Measurements from ENCODE around the gene RGMB. TPM values are rescaled to one million over a fixed set of nuclear protein-coding genes. Genes with fewer than 3 reads are reported as not detected.

Gene RGMB
- total RNA-seq, 1 donor from 2014 or later, result 0.39 TPM

DNA sequence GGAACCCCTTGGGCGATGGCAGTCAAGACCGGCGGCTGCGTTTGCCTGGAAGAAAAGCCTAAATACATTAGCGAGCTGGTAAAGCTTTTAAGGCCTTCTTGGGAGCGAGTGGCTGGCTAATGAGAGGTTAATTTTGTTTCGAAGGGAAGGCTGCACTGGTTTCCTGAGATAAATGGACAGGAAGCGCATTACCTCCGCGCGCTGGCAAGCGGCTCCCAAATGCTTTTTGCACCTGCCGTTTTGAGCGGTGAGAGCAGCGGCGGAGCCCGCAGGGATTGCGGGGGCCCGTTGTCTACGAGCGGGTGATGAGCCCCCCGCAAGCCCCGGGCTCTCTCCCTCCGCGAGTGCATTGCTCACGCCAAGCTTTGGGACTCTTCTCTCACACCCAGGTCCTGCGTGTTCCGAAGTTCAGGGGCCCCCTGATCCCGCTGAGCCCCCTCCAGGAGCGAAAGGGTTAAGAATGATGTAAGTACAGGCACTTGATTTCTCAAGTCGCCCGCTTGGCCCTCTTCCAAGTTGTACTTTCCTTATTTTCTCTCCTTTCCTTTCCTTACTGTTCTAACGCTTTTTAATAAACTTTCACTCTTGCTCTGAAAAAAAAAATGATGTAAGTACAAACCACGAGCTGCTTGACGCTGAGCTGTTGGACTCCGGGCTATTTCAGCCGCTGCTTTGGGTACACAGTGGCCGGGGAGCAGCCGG is 3.1 kb upstream of the RGMB start:
- DNase-seq (ENCODE audit: low spot score), result peak; percentile 4
- H3K27me3 Mint-ChIP-seq (ENCODE audit: insufficient read depth), result peaks cover 79% of the 10 kb centered on the region
- peaks cover 56% of the 10 kb centered on the region for H3K4me1 Mint-ChIP-seq (ENCODE audit: low read depth)
- intact Hi-C loops (cut with micrococcal nuclease), result loop anchor here (5.0 to 10.0 kb wide), 2 partner anchors 264 to 538 kb away; no protein-coding TSS in a partner anchor
- H3K4me3 Mint-ChIP-seq, result peak overlapping the region; percentile 87
- H3K27ac Mint-ChIP-seq, result no peak overlapping the region
- H3K9me3 Mint-ChIP-seq, result no peaks in the 10 kb centered on the region
- no peaks in the 10 kb centered on the region for H3K36me3 Mint-ChIP-seq (ENCODE audit: low read depth)

DNA sequence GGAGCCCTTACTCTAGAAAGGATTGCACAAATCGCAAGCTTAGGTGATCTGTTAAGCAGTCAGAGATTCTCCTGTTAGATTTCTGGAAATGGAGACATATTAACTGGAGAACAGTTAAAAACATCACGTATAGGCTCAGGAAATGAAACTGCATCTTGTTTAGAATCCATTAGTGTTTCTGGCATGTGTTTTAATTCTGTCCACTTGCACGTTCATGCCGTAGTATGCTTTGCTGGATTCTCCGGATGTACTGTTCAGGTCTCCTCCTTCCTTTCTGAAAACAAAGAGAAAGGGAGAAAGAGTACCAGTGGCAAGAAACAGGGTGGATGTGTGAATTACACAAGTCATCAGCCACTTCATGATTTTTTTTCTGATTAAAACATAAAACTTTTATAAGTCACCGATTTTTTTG is 2.5 kb upstream of the RGMB start:
- peaks cover 82% of the 10 kb centered on the region for H3K27me3 Mint-ChIP-seq (ENCODE audit: insufficient read depth)
- intact Hi-C loops (cut with micrococcal nuclease), result loop anchor here (5.0 to 10.0 kb wide), 2 partner anchors 264 to 539 kb away; no protein-coding TSS in a partner anchor
- peak overlapping the region; percentile 87 for H3K4me3 Mint-ChIP-seq
- no peaks in the 10 kb centered on the region for H3K9me3 Mint-ChIP-seq
- no peak for DNase-seq (ENCODE audit: low spot score)
- H3K27ac Mint-ChIP-seq, result no peak overlapping the region
- peaks cover 56% of the 10 kb centered on the region for H3K4me1 Mint-ChIP-seq (ENCODE audit: low read depth)
- no peaks in the 10 kb centered on the region for H3K36me3 Mint-ChIP-seq (ENCODE audit: low read depth)

DNA sequence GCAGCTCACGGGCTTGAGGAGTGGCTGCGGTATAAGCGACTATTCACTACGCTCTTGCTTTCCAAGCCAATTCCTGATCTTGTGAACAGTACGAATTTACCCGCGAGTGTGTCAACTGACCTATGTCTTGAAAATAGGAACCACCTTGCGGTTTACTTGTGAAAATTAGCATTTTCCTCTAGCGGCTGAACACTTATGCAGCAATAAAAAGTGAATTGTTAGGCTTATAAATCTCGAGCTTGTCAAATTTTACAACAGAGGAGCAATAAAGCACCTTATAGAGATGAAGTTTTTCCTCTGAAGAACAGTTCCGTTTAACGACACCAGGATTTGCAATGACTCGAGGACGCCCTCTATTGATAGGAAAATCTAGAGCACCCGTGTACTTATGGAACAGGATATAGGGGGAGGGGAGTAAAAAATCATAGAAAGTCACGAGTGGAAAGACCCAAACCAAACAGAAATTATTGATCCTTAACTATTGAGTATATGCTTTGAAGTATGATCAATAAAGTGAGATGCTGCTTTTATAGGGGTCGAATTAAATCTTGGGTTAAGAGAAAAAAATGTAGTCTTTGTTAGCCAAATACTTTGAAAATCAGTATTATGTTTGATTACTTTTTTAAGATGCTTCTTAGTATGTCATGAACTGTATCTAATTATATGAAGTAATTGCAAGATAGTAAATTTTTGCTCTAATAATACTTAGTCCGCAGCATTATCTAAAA is 1.9 kb upstream of the RGMB start:
- H3K27me3 Mint-ChIP-seq (ENCODE audit: insufficient read depth), result peaks cover 83% of the 10 kb centered on the region
- intact Hi-C loops (cut with micrococcal nuclease), result loop anchor here (5.0 to 10.0 kb wide), 2 partner anchors 263 to 539 kb away; no protein-coding TSS in a partner anchor

DNA sequence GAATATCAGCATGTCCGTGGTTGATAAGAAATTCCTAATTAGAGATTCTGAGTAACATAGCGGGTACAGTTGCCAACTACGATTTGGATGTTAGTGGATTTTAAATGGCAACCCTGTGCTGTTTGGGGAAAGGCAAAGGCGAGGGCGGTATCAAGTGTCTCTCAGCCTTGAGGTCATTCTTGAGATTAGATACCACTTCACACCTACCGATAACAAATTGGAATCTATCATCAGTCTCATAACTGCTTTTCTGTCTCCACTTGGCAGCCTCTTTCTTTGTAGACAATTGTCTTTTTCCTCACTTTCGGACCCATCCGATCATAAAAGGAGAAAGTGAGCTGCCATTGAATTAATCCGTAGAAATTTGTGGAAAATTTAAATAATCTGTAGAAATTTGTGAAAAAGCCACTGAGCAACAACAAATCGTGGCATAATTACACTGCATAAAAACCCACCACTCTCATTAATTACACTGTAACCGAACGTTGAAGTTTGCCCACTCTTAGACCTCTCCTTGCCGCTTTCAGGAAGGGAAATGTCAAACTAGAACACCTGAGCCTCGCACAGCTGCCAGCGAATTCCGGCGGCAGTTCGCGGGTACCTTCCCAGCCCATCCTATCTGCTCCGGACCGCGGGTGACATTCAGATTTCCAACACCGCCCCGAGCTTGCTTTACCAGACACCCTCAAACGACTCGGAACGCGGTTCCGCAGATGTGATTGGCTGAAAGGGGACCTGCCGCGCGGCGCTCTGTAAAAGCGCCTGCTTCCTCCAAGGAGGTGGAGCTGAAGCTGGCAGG is 849 bp upstream of the RGMB start:
- DNase-seq (ENCODE audit: low spot score), result no peak
- Mint-ChIP-seq H3K27ac (peak overlapping the region; percentile 52), H3K9me3 (no peaks in the 10 kb centered on the region), H3K36me3 (ENCODE audit: low read depth) (no peaks in the 10 kb centered on the region), H3K4me1 (ENCODE audit: low read depth) (peaks cover 56% of the 10 kb centered on the region), H3K4me3 (peak overlapping the region; percentile 87), H3K27me3 (ENCODE audit: insufficient read depth) (peaks cover 85% of the 10 kb centered on the region)
- intact Hi-C loops (cut with micrococcal nuclease), result loop anchor here (5.0 to 10.0 kb wide), 2 partner anchors 262 to 540 kb away; no protein-coding TSS in a partner anchor

More for the DNA sequence above, 1.9 kb upstream of the RGMB start:
- Mint-ChIP-seq H3K27ac (peak overlapping the region; percentile 32), H3K4me3 (peak overlapping the region; percentile 87), H3K4me1 (ENCODE audit: low read depth) (peaks cover 56% of the 10 kb centered on the region), H3K9me3 (no peaks in the 10 kb centered on the region), H3K36me3 (ENCODE audit: low read depth) (no peaks in the 10 kb centered on the region)
- DNase-seq (ENCODE audit: low spot score), result peak; percentile 41

DNA sequence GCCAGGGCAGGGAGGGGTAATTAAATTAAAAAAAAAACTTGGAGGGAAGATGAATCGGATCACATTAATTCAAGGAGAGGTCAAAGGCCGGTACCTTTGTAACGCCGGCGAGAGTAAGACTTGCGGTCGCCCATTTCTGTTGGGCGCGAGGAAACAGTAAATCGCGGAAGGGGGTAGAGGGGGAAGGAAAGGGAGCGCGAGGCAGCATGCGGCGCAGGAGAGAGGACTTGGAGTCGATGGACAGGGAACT is 324 bp upstream of the RGMB start:
- intact Hi-C loops (cut with micrococcal nuclease), result loop anchor here (5.0 to 10.0 kb wide), 2 partner anchors 262 to 541 kb away; no protein-coding TSS in a partner anchor
- no peaks in the 10 kb centered on the region for H3K9me3 Mint-ChIP-seq
- peaks cover 55% of the 10 kb centered on the region for H3K4me1 Mint-ChIP-seq (ENCODE audit: low read depth)
- H3K4me3 Mint-ChIP-seq, result peak overlapping the region; percentile 87
- peak; percentile 1 for DNase-seq (ENCODE audit: low spot score)
- H3K36me3 Mint-ChIP-seq (ENCODE audit: low read depth), result no peaks in the 10 kb centered on the region
- peaks cover 80% of the 10 kb centered on the region for H3K27me3 Mint-ChIP-seq (ENCODE audit: insufficient read depth)
- peak overlapping the region; percentile 52 for H3K27ac Mint-ChIP-seq

DNA sequence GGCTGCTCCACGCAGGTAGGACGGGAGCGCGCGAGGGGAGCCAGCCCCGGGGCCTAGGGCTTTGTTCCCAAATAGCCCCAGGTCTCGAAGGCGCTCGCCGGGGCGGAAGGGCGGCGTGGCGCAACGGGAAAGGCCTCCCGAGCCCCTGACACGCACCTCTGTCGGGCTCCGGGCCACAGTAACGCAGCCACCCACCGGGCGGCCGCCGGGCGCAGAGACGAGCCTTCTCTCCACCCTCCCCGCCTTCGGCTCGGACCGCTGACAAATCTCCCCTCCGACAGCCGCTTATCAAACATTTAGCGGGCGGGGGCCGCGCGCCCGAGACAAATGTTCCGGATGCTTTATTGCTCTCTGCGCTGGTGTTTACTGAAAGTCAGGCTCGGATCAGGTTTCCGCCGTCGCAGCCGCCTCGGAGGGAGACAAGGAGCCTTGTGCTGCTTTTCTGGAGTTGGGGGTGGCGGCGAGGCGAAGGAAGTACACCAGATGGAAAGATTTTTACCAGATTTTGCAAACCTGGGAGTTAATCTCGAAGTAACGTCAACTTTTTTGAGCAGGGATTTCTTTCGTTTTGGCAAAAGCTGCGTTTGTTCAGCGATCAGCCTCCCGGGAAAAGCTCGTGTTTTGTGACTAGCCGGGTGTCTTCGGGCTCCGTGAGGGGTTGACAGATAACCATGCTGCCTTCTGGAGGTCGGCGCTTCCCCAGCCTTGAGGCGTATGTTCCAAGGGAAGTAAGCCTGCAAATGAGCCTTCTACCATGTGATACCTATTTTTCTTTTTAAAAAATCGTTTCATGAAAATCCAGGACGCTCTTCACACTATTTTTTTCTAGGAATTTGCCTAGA is 950 bp downstream of the RGMB start:
- peaks cover 75% of the 10 kb centered on the region for H3K27me3 Mint-ChIP-seq (ENCODE audit: insufficient read depth)
- no peaks in the 10 kb centered on the region for H3K9me3 Mint-ChIP-seq
- H3K4me1 Mint-ChIP-seq (ENCODE audit: low read depth), result peaks cover 48% of the 10 kb centered on the region
- intact Hi-C loops (cut with micrococcal nuclease), result loop anchor here (2.0 to 10.0 kb wide), 5 partner anchors 154 to 1592 kb away; partner anchors contain the start of genes CHD1 and RIOK2
- peak overlapping the region; percentile 93 for H3K4me3 Mint-ChIP-seq
- no peaks in the 10 kb centered on the region for H3K36me3 Mint-ChIP-seq (ENCODE audit: low read depth)
- H3K27ac Mint-ChIP-seq, result peak overlapping the region; percentile 42
- peak; percentile 33 for DNase-seq (ENCODE audit: low spot score)

DNA sequence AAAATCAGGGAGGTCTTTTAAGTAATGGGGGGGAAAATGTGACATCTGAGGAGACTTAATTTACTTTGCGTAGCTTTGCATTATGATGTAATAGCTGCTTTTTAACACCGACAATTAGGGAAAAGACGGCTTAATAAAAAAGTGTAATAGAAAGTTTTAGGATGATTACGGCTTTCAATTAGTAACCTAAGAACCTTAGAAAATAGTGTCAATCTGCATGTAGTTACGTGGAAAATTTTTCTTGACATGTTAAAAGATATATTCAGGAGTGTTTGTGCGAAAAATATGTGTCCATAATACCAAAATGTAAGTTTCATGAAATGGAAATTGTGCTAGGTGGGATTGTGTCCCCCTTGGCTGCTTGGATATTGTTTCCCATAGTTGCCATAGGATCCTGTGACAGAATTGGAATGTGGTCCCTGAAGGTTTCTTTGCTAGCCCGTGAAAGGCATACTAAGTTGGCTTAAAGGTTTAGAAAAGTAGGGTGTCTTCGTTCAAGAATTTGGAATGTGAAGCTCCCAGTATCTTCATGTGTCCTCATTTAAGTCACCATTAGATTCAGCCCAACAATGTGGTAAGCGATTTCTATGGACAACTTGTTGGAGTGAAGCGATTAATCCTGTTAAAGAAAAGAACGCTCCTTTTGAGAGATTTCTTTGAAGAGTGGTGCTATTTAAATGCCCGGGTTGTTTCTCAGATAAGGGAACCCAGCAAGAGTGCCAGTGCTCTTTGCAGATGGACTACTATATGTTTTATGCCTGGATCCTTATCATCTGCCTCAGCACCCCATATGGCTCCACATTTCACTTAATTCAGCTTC is 2.0 kb downstream of the RGMB start:
- Mint-ChIP-seq H3K4me1 (ENCODE audit: low read depth) (peaks cover 38% of the 10 kb centered on the region), H3K9me3 (no peaks in the 10 kb centered on the region), H3K27ac (no peak overlapping the region), H3K4me3 (peak overlapping the region; percentile 93), H3K36me3 (ENCODE audit: low read depth) (no peaks in the 10 kb centered on the region), H3K27me3 (ENCODE audit: insufficient read depth) (peaks cover 65% of the 10 kb centered on the region)
- DNase-seq (ENCODE audit: low spot score), result no peak
- intact Hi-C loops (cut with micrococcal nuclease), result loop anchor here (2.0 to 10.0 kb wide), 4 partner anchors 153 to 1593 kb away; partner anchors contain the start of genes CHD1 and RIOK2

DNA sequence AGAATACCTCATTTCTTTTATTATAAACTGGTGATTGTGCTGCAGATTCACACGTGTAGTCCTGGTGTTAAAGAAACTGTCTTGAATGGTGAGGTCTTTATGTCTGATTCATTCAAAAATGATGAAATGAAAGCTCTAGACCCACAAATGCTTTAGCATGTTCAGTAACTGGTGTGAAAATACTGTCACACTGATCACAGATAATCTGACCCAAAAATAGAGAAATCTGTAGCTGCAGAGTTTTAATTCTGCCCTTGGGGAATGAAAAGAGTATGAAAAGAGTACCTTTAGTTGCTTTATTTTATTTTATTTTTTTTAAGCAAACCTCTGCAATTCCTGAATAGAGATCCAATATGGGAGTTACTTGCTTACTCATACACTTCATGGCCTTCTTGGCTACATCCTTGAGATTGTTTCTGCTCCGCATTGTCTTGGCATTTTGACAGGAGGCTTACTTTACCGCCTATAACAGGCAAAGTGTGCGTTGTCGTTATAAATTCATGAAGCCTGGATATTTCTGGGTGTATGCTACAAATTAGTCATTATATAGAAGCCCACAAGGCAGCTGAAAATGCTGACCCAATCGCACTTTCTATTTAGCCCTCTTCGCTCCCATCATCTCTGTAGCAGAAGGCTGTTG is 2.7 kb downstream of the RGMB start:
- peaks cover 31% of the 10 kb centered on the region for H3K4me1 Mint-ChIP-seq (ENCODE audit: low read depth)
- H3K27ac Mint-ChIP-seq, result no peak overlapping the region
- no peaks in the 10 kb centered on the region for H3K36me3 Mint-ChIP-seq (ENCODE audit: low read depth)
- DNase-seq (ENCODE audit: low spot score), result no peak
- no peaks in the 10 kb centered on the region for H3K9me3 Mint-ChIP-seq
- intact Hi-C loops (cut with micrococcal nuclease), result loop anchor here (10.0 kb wide), 1 partner anchor 259 kb away; no protein-coding TSS in a partner anchor
- peaks cover 59% of the 10 kb centered on the region for H3K27me3 Mint-ChIP-seq (ENCODE audit: insufficient read depth)
- H3K4me3 Mint-ChIP-seq, result no peak overlapping the region

DNA sequence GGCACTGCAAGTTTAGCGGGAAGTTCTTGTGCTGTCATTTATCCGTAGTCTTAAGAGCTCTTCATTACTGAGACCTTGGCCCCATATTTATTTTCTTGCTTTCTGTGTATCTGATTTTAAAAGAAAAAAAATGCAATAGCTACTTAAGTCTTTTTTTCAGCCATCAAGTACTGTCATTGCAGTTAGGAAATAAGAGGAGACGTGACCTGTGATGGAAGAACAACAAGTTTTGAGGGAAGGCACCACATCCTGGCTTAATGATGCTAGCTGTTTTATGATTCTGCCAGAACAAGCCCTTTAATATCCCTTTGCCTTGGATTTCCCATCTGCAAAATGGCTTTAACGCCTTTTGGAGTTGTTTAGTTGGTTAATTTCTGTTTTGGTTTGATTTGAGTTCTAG is 3.8 kb downstream of the RGMB start:
- Mint-ChIP-seq H3K36me3 (ENCODE audit: low read depth) (no peaks in the 10 kb centered on the region), H3K27me3 (ENCODE audit: insufficient read depth) (peaks cover 48% of the 10 kb centered on the region), H3K9me3 (no peaks in the 10 kb centered on the region), H3K4me1 (ENCODE audit: low read depth) (peaks cover 21% of the 10 kb centered on the region), H3K27ac (no peak overlapping the region), H3K4me3 (no peak overlapping the region)
- DNase-seq (ENCODE audit: low spot score), result no peak
- intact Hi-C loops (cut with micrococcal nuclease), result loop anchor here (10.0 kb wide), 1 partner anchor 258 kb away; no protein-coding TSS in a partner anchor

DNA sequence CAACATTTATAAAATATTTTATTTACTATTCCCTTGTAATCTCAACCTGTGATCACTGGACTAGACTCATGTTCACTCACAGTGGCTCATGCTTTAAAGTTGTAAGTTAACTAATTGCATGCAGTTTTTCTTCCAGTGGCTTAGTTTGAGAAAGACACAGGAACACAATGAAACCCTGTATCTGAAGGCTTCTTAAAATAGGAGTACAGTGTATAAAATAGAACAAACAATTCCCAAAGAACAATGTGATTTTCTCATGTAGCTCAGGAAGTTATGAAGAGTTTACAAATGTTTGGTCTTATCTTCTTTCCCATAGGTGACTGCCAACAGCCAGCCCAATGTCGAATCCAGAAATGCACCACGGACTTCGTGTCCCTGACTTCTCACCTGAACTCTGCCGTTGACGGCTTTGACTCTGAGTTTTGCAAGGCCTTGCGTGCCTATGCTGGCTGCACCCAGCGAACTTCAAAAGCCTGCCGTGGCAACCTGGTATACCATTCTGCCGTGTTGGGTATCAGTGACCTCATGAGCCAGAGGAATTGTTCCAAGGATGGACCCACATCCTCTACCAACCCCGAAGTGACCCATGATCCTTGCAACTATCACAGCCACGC is 5.9 kb downstream of the RGMB start:
- intact Hi-C loops (cut with micrococcal nuclease), result loop anchor here (10.0 kb wide), 1 partner anchor 255 kb away; no protein-coding TSS in a partner anchor
- no peaks in the 10 kb centered on the region for H3K36me3 Mint-ChIP-seq (ENCODE audit: low read depth)

DNA sequence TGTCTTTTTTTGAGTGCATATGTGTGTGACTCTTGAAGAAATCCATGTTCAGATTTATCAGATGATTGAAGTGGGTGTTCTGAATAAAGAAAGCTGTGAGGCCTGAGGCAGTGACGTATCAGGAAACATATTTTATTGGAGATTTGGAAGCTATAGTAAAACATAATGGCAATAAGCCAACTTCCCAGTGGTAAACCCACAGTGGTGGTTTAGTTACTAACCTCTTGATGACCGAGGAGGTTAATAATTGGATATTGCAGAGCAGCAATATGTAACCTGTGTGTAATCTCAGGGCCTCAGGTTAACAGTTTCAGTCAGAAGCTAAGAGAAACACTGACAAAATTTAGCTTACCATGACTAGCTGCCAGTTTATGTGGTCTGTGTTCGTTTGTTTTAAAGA is 6.9 kb downstream of the RGMB start:
- Mint-ChIP-seq H3K27me3 (ENCODE audit: insufficient read depth) (peaks cover 26% of the 10 kb centered on the region), H3K9me3 (no peaks in the 10 kb centered on the region), H3K4me3 (no peak overlapping the region), H3K4me1 (ENCODE audit: low read depth) (no peaks in the 10 kb centered on the region), H3K36me3 (ENCODE audit: low read depth) (no peaks in the 10 kb centered on the region), H3K27ac (no peak overlapping the region)
- intact Hi-C loops (cut with micrococcal nuclease), result no loop called here
- DNase-seq (ENCODE audit: low spot score), result no peak

More for the DNA sequence above, 5.9 kb downstream of the RGMB start:
- Mint-ChIP-seq H3K4me3 (no peak overlapping the region), H3K27ac (no peak overlapping the region), H3K4me1 (ENCODE audit: low read depth) (peaks cover 9% of the 10 kb centered on the region), H3K27me3 (ENCODE audit: insufficient read depth) (peaks cover 35% of the 10 kb centered on the region), H3K9me3 (no peaks in the 10 kb centered on the region)
- no peak for DNase-seq (ENCODE audit: low spot score)
